Measurements from ENCODE around the gene TAPT1.

The TAPT1 gene

DNA sequence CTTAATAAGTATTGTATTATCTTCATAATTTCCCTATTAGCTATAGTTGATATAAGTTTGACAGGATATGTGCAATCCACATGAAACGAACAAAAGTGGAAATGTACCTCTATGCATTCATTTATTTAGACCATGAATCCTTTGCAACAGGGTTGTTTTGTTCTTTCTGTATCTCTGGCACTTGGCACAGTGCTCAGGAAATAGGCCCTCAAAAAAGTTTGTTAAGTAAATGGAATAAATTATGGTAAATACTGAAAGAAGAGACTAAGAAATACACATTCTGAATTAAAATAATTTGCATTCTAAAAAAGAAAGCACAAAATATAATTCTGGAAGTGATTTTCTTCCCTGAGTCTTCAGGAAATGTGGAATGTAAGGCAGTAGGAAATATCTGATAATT, 39.3 kb downstream of the TAPT1 start:
- H3K9me3 ChIP-seq (ENCODE audit: control insufficient read depth, insufficient read depth, low read depth, low read length), result no peaks in the 10 kb centered on the region
- no peaks in the 10 kb centered on the region for H3K4me1 ChIP-seq (ENCODE audit: control insufficient read depth, insufficient read depth, low read length)
- H3K27ac ChIP-seq (ENCODE audit: extremely low read depth, low read depth, low read length), result no peak overlapping the region
- peaks cover 4 to 38% of the 10 kb centered on the region in 2 experiments; a peak in 2 of 3 replicates for H3K36me3 ChIP-seq (ENCODE audit: control insufficient read depth in 2 of 2, insufficient read depth in 1 of 2, low read length in 2 of 2)
- CTCF ChIA-PET, result interaction anchor here (1.9 kb wide), 1 partner anchor 10 kb away, joined by 6 read pairs; no protein-coding TSS in a partner anchor
- POLR2A ChIA-PET, result no interaction called here
- no peak overlapping the region for H3K4me3 ChIP-seq (ENCODE audit: low read depth, low read length)
- no peak for TF ChIP-seq ZNF311 (tag by site-specific recombination; IDR thresholded peaks at IDR 0.05; ENCODE audit: borderline replicate concordance)
- TF ChIP-seq ZNF596 (tag by site-specific recombination; IDR thresholded peaks at IDR 0.05), result no peak
- TF ChIP-seq ZBTB8A (tag by site-specific recombination; IDR thresholded peaks at IDR 0.05), result no peak
- TF ChIP-seq HOXC10 (CRISPR knock-in tag; IDR thresholded peaks at IDR 0.05), result no peak
- TF ChIP-seq EGR2 (tag by site-specific recombination; IDR thresholded peaks at IDR 0.05; ENCODE audit: low read depth), result no peak
- TF ChIP-seq ZNF350 (tag by site-specific recombination; IDR thresholded peaks at IDR 0.05), result no peak
- no peak for TF ChIP-seq KLF16 (tag by site-specific recombination; IDR thresholded peaks at IDR 0.05)
- TF ChIP-seq OVOL3 (tag by site-specific recombination; IDR thresholded peaks at IDR 0.05), result no peak
- TF ChIP-seq SP2 (tag by site-specific recombination; IDR thresholded peaks at IDR 0.05), result no peak
- TF ChIP-seq SP3 (tag by site-specific recombination; IDR thresholded peaks at IDR 0.05), result no peak
- TF ChIP-seq ZNF48 (tag by site-specific recombination; IDR thresholded peaks at IDR 0.05), result no peak
- no peak for TF ChIP-seq KLF8 (tag by site-specific recombination; IDR thresholded peaks at IDR 0.05)
- TF ChIP-seq, protein P1, sequence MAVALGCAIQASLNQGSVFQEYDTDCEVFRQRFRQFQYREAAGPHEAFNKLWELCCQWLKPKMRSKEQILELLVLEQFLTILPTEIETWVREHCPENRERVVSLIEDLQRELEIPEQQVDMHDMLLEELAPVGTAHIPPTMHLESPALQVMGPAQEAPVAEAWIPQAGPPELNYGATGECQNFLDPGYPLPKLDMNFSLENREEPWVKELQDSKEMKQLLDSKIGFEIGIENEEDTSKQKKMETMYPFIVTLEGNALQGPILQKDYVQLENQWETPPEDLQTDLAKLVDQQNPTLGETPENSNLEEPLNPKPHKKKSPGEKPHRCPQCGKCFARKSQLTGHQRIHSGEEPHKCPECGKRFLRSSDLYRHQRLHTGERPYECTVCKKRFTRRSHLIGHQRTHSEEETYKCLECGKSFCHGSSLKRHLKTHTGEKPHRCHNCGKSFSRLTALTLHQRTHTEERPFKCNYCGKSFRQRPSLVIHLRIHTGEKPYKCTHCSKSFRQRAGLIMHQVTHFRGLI (tag by site-specific recombination; IDR thresholded peaks at IDR 0.05), result no peak
- TF ChIP-seq ZNF146 (tag by site-specific recombination; IDR thresholded peaks at IDR 0.05), result no peak
- no peak for TF ChIP-seq TRIM28 (IDR thresholded peaks at IDR 0.05; ENCODE audit: borderline replicate concordance, low read length)
- no peak for TF ChIP-seq ZSCAN5A (tag by site-specific recombination; IDR thresholded peaks at IDR 0.05)
- TF ChIP-seq ZBTB7A (tag by site-specific recombination; IDR thresholded peaks at IDR 0.05; ENCODE audit: low read depth), result no peak

- H3K36me3 ChIP-seq (ENCODE audit: control insufficient read depth in 2 of 2, insufficient read depth in 1 of 2, low read length in 2 of 2), result peaks cover 0 to 34% of the 10 kb centered on the region in 2 experiments; a peak in 1 of 3 replicates
- ChIA-PET CTCF (interaction anchor here (0.7 to 2.1 kb wide), 3 partner anchors 22 to 1265 kb away, joined by 3 to 8 read pairs (median 3); no protein-coding TSS in a partner anchor), POLR2A (no interaction called here)
- H3K4me3 ChIP-seq (ENCODE audit: low read depth, low read length), result no peak overlapping the region
- H3K27ac ChIP-seq (ENCODE audit: extremely low read depth, low read depth, low read length), result no peak overlapping the region
- TF ChIP-seq ZNF350 (tag by site-specific recombination; IDR thresholded peaks at IDR 0.05), result no peak
- TF ChIP-seq, protein P2, sequence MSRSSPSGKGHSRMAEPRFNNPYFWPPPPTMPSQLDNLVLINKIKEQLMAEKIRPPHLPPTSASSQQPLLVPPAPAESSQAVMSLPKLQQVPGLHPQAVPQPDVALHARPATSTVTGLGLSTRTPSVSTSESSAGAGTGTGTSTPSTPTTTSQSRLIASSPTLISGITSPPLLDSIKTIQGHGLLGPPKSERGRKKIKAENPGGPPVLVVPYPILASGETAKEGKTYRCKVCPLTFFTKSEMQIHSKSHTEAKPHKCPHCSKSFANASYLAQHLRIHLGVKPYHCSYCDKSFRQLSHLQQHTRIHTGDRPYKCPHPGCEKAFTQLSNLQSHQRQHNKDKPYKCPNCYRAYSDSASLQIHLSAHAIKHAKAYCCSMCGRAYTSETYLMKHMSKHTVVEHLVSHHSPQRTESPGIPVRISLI (tag by site-specific recombination; IDR thresholded peaks at IDR 0.05), result no peak
- TF ChIP-seq, protein P3, sequence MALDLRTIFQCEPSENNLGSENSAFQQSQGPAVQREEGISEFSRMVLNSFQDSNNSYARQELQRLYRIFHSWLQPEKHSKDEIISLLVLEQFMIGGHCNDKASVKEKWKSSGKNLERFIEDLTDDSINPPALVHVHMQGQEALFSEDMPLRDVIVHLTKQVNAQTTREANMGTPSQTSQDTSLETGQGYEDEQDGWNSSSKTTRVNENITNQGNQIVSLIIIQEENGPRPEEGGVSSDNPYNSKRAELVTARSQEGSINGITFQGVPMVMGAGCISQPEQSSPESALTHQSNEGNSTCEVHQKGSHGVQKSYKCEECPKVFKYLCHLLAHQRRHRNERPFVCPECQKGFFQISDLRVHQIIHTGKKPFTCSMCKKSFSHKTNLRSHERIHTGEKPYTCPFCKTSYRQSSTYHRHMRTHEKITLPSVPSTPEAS (tag by site-specific recombination; IDR thresholded peaks at IDR 0.05), result no peak
- H3K9me3 ChIP-seq (ENCODE audit: control insufficient read depth, insufficient read depth, low read depth, low read length), result no peaks in the 10 kb centered on the region
- H3K4me1 ChIP-seq (ENCODE audit: control insufficient read depth, insufficient read depth, low read length), result no peaks in the 10 kb centered on the region
Observed at GRCh38 chr4:16183604-16184003, 42.7 kb downstream of the TAPT1 start.

All from HEK293 (cell line).